Heart right ventricle (tissue), 16 donors: ENCODE data around the gene MYO5B. TPM values are rescaled to one million over a fixed set of nuclear protein-coding genes. Genes with fewer than 3 reads are reported as not detected.
A peak's percentile ranks its signal among the peaks of the same experiment; 100 is the strongest.
"Not testable (repeated sequence)": the region's sequence is repeated elsewhere in the genome, so short reads cannot be mapped to it uniquely, and the experiment has no call there.

ENCODE experiments used
- ATAC-seq, 8 donors: fragments of 200-7000 bp; cut with Tn5 transposase; one replicate each; pipeline ENCODE4 v1.9.1; 2020; ENCODE audit warnings: mild to moderate bottlenecking in 8 of 8, moderate library complexity in 8 of 8, moderate number of reproducible peaks in 1 of 8
- DNase-seq, 2 donors: peaks; one replicate each; pipeline ENCODE4 v3.0.0-alpha.2; 2020
- H3K27ac ChIP-seq, 10 donors: fragments of 200-600 bp; sonication (generic) in 2 of 10; one replicate each; pipeline versions ENCODE4 v1.5.0 to v1.8.0; 2020 to 2022; ENCODE audit warnings: mild to moderate bottlenecking in 3 of 10
- H3K27me3 ChIP-seq, 7 donors: fragments of 200-600 bp; one replicate each; pipeline ENCODE4 v1.8.0; 2021 to 2022; ENCODE audit warnings: mild to moderate bottlenecking in 2 of 7
- H3K36me3 ChIP-seq, 9 donors: fragments of 200-600 bp; sonication (generic) in 1 of 9; one replicate each; pipeline versions ENCODE4 v1.5.0 to v1.8.0; 2020 to 2022; ENCODE audit warnings: mild to moderate bottlenecking in 2 of 9
- H3K4me1 ChIP-seq, 9 donors: fragments of 200-600 bp; sonication (generic) in 1 of 9; one replicate each; pipeline versions ENCODE4 v1.5.0 to v1.8.0; 2020 to 2022; ENCODE audit warnings: mild to moderate bottlenecking in 4 of 9
- H3K4me3 ChIP-seq, 10 donors: fragments of 200-600 bp; sonication (generic) in 2 of 10; one replicate each; pipeline versions ENCODE4 v1.5.0 to v1.8.0; 2020 to 2022; ENCODE audit warnings: mild to moderate bottlenecking in 7 of 10, moderate library complexity in 2 of 10
- H3K9me3 ChIP-seq, 11 donors: fragments of 200-600 bp in 10 of 11; sonication (generic) in 2 of 11; one replicate each; pipeline versions ENCODE4 v1.5.0 to v1.8.0; 2013 to 2022; ENCODE audit warnings: mild to moderate bottlenecking in 2 of 11, control low read depth in 1 of 11, moderate library complexity in 1 of 11
- CTCF ChIP-seq, 9 donors: fragments of 200-600 bp; sonication (generic) in 2 of 9; IDR thresholded peaks; one replicate each; pipeline versions ENCODE4 v1.5.0 to v1.8.0; 2021 to 2022; ENCODE audit warnings: antibody characterized with exemption in 9 of 9, mild to moderate bottlenecking in 5 of 9, moderate library complexity in 1 of 9
- WGBS, 2 donors: extraction: QIAGEN DNeasy Blood & Tissue Kit; methylation state at CpG; one replicate each; pipeline ENCODE4 v1.1.7; 2013; ENCODE audit warnings: inconsistent platforms in 1 of 2; 5-methylcytosine and 5-hydroxymethylcytosine counted together
- intact Hi-C, 10 donors: fragments of 100-400 bp; cut with DNase I; formaldehyde crosslinking; loops; one replicate each; pipeline versions ENCODE4 v1.11.1 to v1.14.2; 2022
- microRNA-seq, 2 donors: library from miRNA; unstranded; fragments of <30 nt; microRNA quantifications; one replicate each; pipeline ENCODE4 v1.2.0, GENCODE V29; 2021
- polyA plus RNA-seq, 2 donors: library from polyadenylated mRNA; stranded (reverse); fragments of 200-250 nt; gene quantifications; one replicate each; pipeline ENCODE4 v1.2.3, GENCODE V29; 2013
- total RNA-seq, 10 donors: library from RNA; stranded (reverse); fragmentation: NEBNext Ultra II Directional in 3 of 10; extraction: Animal tissue kit (Norgen Biotek cat#: 25700) in 3 of 10; gene quantifications; one replicate each; pipeline versions ENCODE4 v1.2.1 to v1.2.4, GENCODE V29; 2021 to 2023
- donor health status: Arrhythmogenic right ventricular cardiomyopathy.
- donor health status: ischemic (EF 13 %, LVEDD 7.1; RV severe dilation, severe dysfunction).
- donor health status: healthy with polysubstance abuse.
- donor health status: DM: no; HTN: yes; CAD: no.
- donor health status: DM: no; HTN: no; CAD: no.
- donor health status: ischemic (EF 25% LVEDD 6.9; RV normal size, moderate dysfunction).
- donor health status: ischemic (EF 25% LVEDD 5.7; RV mildly dilated, moderate dysfunction).
- donor health status: healthy.
- donor health status: DM: yes; HTN: yes; CAD: no.
- donor health status: Ischemic cardiomyopathy.
- donor health status: ischemic (EF 35%, LVEDD 5.7; RV mildly dilated, moderate dysfunction).
- donor health status: nonischemic (EF 11% LVEDD 7.7; RV severe dilation, severe dysfunction).
- donor health status: DM: yes; HTN: yes; CAD: no.
- donor health status: PGD.
- donor health status: ischemic (EF 29% LVEDD 5.4; RV normal size, mild dysfunction).
- donor health status: nonischemic (EF 23%, LVEDD 6.1; RV moderate dilation, normal function).

MYO5B gene
- total and polyA plus RNA-seq, 12 donors, result 0.20 to 3.7 (median 0.93) TPM

GRCh38 chr18:49786019-49786720, 408.8 kb downstream of the MYO5B start:
- peaks cover 0 to 100% (median 39%) of the 10 kb centered on the region in 9 donors for H3K36me3 ChIP-seq
- intact Hi-C loops, result no loop called here
- 81 to 83% methylated on average over 1 of the region's 1 CpG for WGBS, 2 donors
- H3K27ac ChIP-seq, result no peak overlapping the region
- DNase-seq, result no peak
- ATAC-seq, result no peak
- no peak overlapping the region for H3K4me3 ChIP-seq
- H3K4me1 ChIP-seq, result peaks cover 0 to 28% (median 0%) of the 10 kb centered on the region in 9 donors
- TF ChIP-seq CTCF (IDR thresholded peaks at IDR 0.05), result no peak
- H3K27me3 ChIP-seq, result no peaks in the 10 kb centered on the region
- no peaks in the 10 kb centered on the region for H3K9me3 ChIP-seq

GRCh38 chr18:49784427-49785185, 410.3 kb downstream of the MYO5B start:
- peaks cover 0 to 28% (median 0%) of the 10 kb centered on the region in 9 donors for H3K4me1 ChIP-seq
- no peak overlapping the region for H3K4me3 ChIP-seq
- no peaks in the 10 kb centered on the region for H3K27me3 ChIP-seq
- peaks cover 0 to 100% (median 33%) of the 10 kb centered on the region in 9 donors for H3K36me3 ChIP-seq
- 79 to 95% methylated on average over 1 of the region's 1 CpG for WGBS, 2 donors
- no peaks in the 10 kb centered on the region for H3K9me3 ChIP-seq
- intact Hi-C loops, result no loop called here
- TF ChIP-seq CTCF (IDR thresholded peaks at IDR 0.05), result peak in 7 of 9 donors; percentile 10 to 45 (median 26)
- DNase-seq, result no peak
- ATAC-seq, result peak in 3 of 8 donors; percentile 31 to 52 (median 39)
- H3K27ac ChIP-seq, result peak overlapping the region in 4 of 10 donors; percentile 9 to 43 (median 20)

- ATAC-seq, result peak in 6 of 8 donors; percentile 63 to 94 (median 89)
- Histone ChIP-seq H3K36me3 (peaks cover 0 to 100% (median 30%) of the 10 kb centered on the region in 9 donors), H3K27ac (peak overlapping the region in 3 of 10 donors; percentile 9 to 43 (median 13)), H3K4me1 (peaks cover 0 to 21% (median 0%) of the 10 kb centered on the region in 9 donors)
- H3K27me3 ChIP-seq, H3K4me3 ChIP-seq, H3K9me3 ChIP-seq, intact Hi-C loops, DNase-seq: not testable (repeated sequence)
- 66 to 67% methylated on average over 3 of the region's 3 CpGs for WGBS, 2 donors
Measured at GRCh38 chr18:49783631-49784030, 411.3 kb downstream of the MYO5B start.

- H3K36me3 ChIP-seq, result peaks cover 0 to 54% (median 30%) of the 10 kb centered on the region in 9 donors
Measured at GRCh38 chr18:49778826-49779465, 416.0 kb downstream of the MYO5B start.

More at GRCh38 chr18:49778826-49779465, 416.0 kb downstream of the MYO5B start:
- no peaks in the 10 kb centered on the region for H3K27me3 ChIP-seq
- peaks cover 0 to 29% (median 0%) of the 10 kb centered on the region in 11 donors for H3K9me3 ChIP-seq
- WGBS, 2 donors, result 76 to 78% methylated on average over 8 of the region's 8 CpGs
- no peak overlapping the region for H3K27ac ChIP-seq
- H3K4me3 ChIP-seq, result no peak overlapping the region
- intact Hi-C loops, result no loop called here
- H3K4me1 ChIP-seq, result peaks cover 0 to 5% (median 0%) of the 10 kb centered on the region in 9 donors
- DNase-seq, result no peak
- peak in 2 of 8 donors; percentile 18 to 74 for ATAC-seq
- no peak for TF ChIP-seq CTCF (IDR thresholded peaks at IDR 0.05)

Small RNA genes lying within 50 kb of the gene (microRNA-seq; reads per million reads assigned to microRNA genes)
- 0 reads per million in 2 donors for gene MIR4320

Other genes starting within 250 kb of the MYO5B start
- gene CFAP53, start 71.3 kb upstream of the MYO5B start, total RNA-seq, result under 1 TPM in 6 of 10 donors, not detected in 4; 0.15 to 0.25 (median 0.18) TPM
- under 1 TPM; 0.09 to 0.44 TPM for gene CFAP53, start 71.3 kb upstream of the MYO5B start, polyA plus RNA-seq
- gene MBD1, start 86.4 kb upstream of the MYO5B start, total RNA-seq, result 10 to 100 TPM; 39.2 to 59.0 (median 45.8) TPM
- 10 to 100 TPM; 29.5 to 39.0 TPM for gene MBD1, start 86.4 kb upstream of the MYO5B start, polyA plus RNA-seq
- gene CXXC1, start 92.5 kb upstream of the MYO5B start, total RNA-seq, result 10 to 100 TPM; 22.1 to 49.6 (median 26.3) TPM
- 10 to 100 TPM; 37.5 to 66.6 TPM for gene CXXC1, start 92.5 kb upstream of the MYO5B start, polyA plus RNA-seq
- gene SKA1, start 179.9 kb upstream of the MYO5B start, total RNA-seq, result 1 to 10 TPM in 1 of 10 donors, under 1 TPM in 9; 0.13 to 1.9 (median 0.33) TPM
- gene SKA1, start 179.9 kb upstream of the MYO5B start, polyA plus RNA-seq, result under 1 TPM; 0.12 to 0.29 TPM